Small intestine (tissue), 7 donors: ENCODE measurements around the gene EFNA2. TPM values are rescaled to one million over a fixed set of nuclear protein-coding genes. Genes with fewer than 3 reads are reported as not detected.
A peak's percentile ranks its signal among the peaks of the same experiment; 100 is the strongest.

Source experiments
- DNase-seq, 2 donors: peaks; one replicate each; pipeline versions ENCODE4 v3.0.0 to v3.0.0-alpha.2; 2013
- FAIRE-seq: peaks from 2 replicates; lab custom pipeline; 2012; peaks lifted over from hg19 to GRCh38; lab: Jason Lieb, UNC
- H3K27ac ChIP-seq, 3 donors: one replicate each; pipeline ENCODE4 v1.5.1; 2013; ENCODE audit warnings: low read length in 2 of 3, mild to moderate bottlenecking in 2 of 3, control low read depth in 1 of 3, inconsistent platforms in 1 of 3, low read depth in 1 of 3, moderate library complexity in 1 of 3
- H3K27me3 ChIP-seq, 3 donors: one replicate each; pipeline ENCODE4 v1.6.1; 2013; ENCODE audit warnings: low read length in 3 of 3, inconsistent platforms in 1 of 3; ENCODE audit not compliant: control insufficient read depth in 3 of 3, insufficient read depth in 3 of 3
- H3K36me3 ChIP-seq, 3 donors: one replicate each; pipeline ENCODE4 v1.6.1; 2013; ENCODE audit warnings: low read length in 3 of 3, inconsistent platforms in 1 of 3, low read depth in 1 of 3, mild to moderate bottlenecking in 1 of 3, moderate library complexity in 1 of 3; ENCODE audit not compliant: control insufficient read depth in 3 of 3, insufficient read depth in 2 of 3
- H3K4me1 ChIP-seq, 3 donors: one replicate each; pipeline ENCODE4 v1.6.1; 2013; ENCODE audit warnings: low read length in 2 of 3, inconsistent platforms in 1 of 3, low read depth in 1 of 3, mild to moderate bottlenecking in 1 of 3, moderate library complexity in 1 of 3; ENCODE audit not compliant: control insufficient read depth in 3 of 3, insufficient read depth in 2 of 3
- H3K4me3 ChIP-seq, 3 donors: one replicate each; pipeline ENCODE4 v1.5.1; 2013; ENCODE audit warnings: low read length in 3 of 3, control low read depth in 1 of 3, inconsistent platforms in 1 of 3, low read depth in 1 of 3, mild to moderate bottlenecking in 1 of 3, moderate library complexity in 1 of 3
- H3K9me3 ChIP-seq, 2 donors: one replicate each; pipeline ENCODE4 v1.6.1; 2013; ENCODE audit warnings: low read depth in 1 of 2, low read length in 1 of 2; ENCODE audit not compliant: control insufficient read depth in 2 of 2, insufficient read depth in 1 of 2
- WGBS, 3 donors: extraction: QIAGEN DNeasy Blood & Tissue Kit; methylation state at CpG; one replicate each; pipeline ENCODE4 v1.1.7; 2013; 5-methylcytosine and 5-hydroxymethylcytosine counted together
- polyA plus RNA-seq, 4 donors: library from polyadenylated mRNA; stranded (reverse) in 3 of 4; unstranded in 1 of 4; fragments of 200-250 nt in 3 of 4; fragments of 120-200 nt in 1 of 4; gene quantifications; one replicate each; pipeline versions ENCODE4 v1.2.1 to v1.2.3, GENCODE V29; 2013
- donor health status: healthy with polysubstance abuse.
- donor health status: control.
- donor health status: control.
- donor health status: Bipolar disorder and iron deficiency.
- donor health status: healthy.

EFNA2 gene
- polyA plus RNA-seq, 4 donors = 17.7 to 31.3 (median 27.6) TPM

DNA sequence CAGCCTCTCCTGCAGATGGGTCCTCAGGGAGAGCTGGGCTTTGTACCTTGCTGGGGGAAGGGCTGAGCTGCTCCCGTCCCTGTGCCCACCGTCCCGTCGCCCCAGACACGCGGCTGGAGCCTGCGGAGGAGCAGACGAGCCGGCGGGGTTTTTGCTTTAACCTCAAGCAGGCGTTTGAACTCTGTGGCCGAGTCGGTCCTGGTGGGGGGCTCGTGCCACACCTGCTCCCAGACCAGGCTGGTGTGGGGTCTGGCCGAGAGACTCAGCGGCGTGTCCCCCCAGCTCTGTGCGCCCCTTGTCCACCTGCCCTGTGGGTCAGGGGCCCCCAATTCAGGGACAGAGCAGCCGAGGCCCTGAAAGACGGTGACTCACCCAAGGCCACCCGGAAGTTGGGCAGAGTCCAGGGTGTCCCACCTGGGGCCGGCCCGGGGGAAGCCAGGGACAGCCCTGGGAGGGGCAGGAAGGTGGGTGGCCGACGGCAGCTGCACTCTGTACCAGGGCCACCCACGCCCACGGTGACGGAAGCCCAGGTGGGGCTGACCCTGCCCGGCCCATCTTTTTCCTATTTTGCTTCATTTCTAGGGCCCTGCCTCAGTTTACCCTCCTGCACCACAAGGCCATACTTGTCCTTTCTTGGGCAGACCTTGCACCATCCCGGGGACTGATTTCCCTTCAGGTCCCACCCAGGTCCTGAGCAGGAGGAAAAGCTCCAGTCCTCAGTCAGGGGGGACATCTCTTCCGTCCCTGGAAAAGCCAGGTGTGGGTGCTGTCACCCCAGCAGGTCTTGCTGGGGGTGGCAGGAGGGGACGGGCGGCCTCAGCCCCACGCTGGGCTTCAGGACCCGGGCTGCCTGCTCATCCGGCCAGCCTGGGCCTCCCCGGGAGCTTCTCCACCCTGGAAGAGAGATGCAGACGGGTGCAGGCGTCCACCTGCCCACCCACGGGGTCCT, 5.3 kb downstream of the EFNA2 start:
- Histone ChIP-seq H3K4me3 (peak overlapping the region in 2 of 3 donors; percentile 21 to 48), H3K36me3 (peaks cover 0 to 82% (median 0%) of the 10 kb centered on the region in 3 donors), H3K27me3 (peaks cover 0 to 10% (median 0%) of the 10 kb centered on the region in 3 donors), H3K27ac (peak overlapping the region; percentile 64 to 94 (median 77)), H3K4me1 (peaks cover 0 to 69% (median 4%) of the 10 kb centered on the region in 3 donors), H3K9me3 (no peaks in the 10 kb centered on the region)
- no peak for FAIRE-seq
- 19 to 56% (median 37%) methylated on average over 37 to 40 of the region's 40 CpGs for WGBS, 3 donors
- peak; percentile 92 to 93 for DNase-seq

DNA sequence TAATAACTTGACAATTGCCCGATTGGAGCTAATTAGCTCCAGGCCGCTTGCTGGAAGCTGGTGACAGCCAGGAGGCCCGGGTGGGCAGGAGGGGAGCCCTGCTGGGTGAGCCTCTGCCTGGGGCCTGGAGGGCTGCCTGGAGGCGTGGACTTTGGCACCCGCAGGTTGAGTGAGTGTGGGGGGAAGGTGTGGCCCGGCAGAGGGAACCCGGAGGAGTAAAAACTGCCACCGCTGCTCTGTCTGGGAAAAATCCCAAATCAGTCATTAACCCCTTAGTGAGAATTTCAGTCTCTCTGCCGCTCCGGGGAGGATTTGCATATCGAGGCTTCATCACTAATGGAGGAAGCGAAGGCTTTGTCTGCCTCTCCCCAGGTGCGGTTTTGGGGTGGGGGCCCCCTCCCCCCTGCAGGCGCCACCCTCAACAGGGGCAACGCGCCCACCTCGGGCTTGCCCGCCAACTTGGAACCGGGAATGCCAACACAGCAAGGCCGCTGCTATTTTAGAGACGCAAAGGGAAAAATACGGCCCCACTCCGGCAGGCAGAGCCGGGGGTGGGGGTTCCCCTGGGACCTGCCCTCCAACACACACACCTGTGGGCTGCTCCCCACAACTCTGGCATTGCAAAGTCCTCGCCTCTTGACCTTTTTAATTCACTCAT, 6.2 kb downstream of the EFNA2 start:
- peak overlapping the region in 1 of 3 donors; percentile 18 for H3K4me3 ChIP-seq

DNA sequence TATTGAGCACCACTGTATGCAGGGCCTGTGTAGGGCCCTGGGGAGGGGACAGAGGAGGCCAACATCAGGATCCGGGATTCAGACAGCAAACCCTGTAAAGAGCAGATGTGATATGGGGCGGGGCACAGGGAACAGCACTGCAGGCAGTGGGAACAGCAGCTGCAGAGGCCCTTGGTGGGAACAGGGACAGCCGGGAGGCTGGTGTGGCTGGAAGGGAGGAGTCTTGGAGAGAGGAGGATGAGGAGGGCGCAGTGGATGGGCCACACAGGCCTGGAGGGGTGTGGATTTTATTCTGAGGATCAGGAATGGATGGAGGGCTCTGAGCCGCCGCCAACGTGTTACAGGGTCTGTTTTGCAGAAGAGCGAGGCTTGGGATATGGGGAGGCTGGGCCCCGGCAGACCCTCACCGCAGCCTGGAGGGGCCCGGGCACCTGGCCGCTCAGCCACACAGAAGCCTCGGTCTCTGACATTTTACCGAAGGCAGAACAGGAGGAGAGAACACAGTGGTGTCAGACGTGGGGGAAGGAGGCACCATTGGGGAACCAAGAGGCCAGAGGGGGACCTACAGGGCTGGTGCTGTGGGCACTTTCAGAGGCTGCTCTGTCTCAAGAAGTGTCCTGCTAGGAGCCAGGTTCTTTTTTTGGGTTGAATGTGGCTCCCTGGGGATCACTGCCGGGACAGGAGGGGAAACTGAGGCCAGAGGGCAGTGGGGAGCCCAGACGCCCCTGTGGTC, 6.9 kb downstream of the EFNA2 start:
- FAIRE-seq = no peak
- no peaks in the 10 kb centered on the region for H3K9me3 ChIP-seq
- H3K4me3 ChIP-seq = no peak overlapping the region
- no peak for DNase-seq
- H3K27me3 ChIP-seq = peaks cover 0 to 2% (median 0%) of the 10 kb centered on the region in 3 donors
- H3K27ac ChIP-seq = peak overlapping the region in 2 of 3 donors; percentile 77 to 94
- peaks cover 0 to 89% (median 0%) of the 10 kb centered on the region in 3 donors for H3K36me3 ChIP-seq
- WGBS, 3 donors = 80 to 83% (median 81%) methylated on average over 17 of the region's 17 CpGs
- H3K4me1 ChIP-seq = peaks cover 0 to 68% (median 4%) of the 10 kb centered on the region in 3 donors

More for the DNA sequence above, 6.2 kb downstream of the EFNA2 start:
- Histone ChIP-seq H3K9me3 (no peaks in the 10 kb centered on the region), H3K27ac (peak overlapping the region in 2 of 3 donors; percentile 77 to 94), H3K36me3 (peaks cover 0 to 87% (median 0%) of the 10 kb centered on the region in 3 donors), H3K4me1 (peaks cover 0 to 69% (median 4%) of the 10 kb centered on the region in 3 donors), H3K27me3 (peaks cover 0 to 5% (median 0%) of the 10 kb centered on the region in 3 donors)
- 12 to 45% (median 33%) methylated on average over 25 of the region's 25 CpGs for WGBS, 3 donors
- peak; percentile 79 to 81 for DNase-seq
- no peak for FAIRE-seq

DNA sequence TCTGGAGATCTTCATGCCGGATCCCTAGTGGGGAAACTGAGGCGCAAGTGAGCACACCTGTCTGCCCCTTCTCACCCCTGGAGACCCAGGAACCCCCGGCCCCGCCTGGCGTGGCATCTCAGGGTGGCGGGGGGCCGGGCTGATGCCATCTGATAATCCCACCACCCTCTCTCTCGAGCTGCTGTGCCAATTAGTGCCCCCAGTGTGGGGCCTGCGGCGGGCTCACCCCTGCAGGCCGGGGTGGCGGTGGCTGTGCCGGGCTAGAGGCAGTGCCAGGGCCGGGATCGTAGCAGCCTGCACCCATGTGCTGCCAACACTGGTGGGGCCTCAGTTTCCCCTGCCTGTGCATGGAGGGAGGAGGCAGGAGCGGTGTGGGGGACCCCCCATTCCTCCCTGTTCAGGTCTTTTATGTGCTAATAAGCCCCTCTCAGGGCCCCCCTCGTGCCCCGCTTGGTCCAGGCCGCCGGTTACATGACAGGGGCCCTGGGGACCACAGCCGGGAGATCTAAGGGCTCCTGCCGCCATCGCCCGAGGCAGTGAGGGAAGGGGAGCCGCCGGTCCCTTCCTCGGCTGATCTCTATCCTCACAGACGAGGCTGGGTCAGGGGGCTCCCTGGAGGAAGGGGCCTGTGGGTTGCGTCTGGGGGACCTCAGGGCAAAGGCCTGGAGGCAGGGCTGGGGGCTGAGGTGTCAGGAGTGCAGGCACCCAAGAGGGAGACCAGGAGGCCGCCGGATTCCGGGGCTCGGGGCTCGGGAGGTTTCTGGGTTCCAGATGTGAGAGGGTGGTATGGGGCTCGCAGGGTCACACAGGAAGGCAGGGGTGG, 8.3 kb downstream of the EFNA2 start:
- no peak for DNase-seq
- 83 to 84% (median 83%) methylated on average over 29 to 35 of the region's 35 CpGs for WGBS, 3 donors

DNA sequence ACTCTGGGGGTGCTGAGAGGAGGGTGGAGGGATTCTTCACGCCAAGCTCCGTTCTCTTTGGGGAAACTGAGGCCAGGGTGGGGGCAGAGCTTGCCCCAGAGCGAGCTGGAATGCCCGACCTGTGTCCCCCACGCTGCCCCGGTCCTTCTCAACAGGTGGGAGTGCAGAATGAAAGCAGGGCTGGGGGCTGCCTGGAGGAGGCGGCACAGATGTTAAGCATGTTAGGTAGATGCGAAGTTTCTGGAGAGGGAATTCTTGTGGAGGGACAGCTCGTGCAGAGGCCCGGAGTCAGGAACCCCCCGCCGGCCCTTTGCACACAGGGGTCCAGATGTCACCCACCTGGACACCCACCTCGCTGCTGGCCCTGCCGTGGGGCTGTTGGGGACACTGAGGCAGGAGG, 9.0 kb downstream of the EFNA2 start:
- no peaks in the 10 kb centered on the region for H3K9me3 ChIP-seq
- 76 to 80% (median 79%) methylated on average over 14 of the region's 14 CpGs for WGBS, 3 donors
- H3K4me1 ChIP-seq = peaks cover 0 to 53% (median 4%) of the 10 kb centered on the region in 3 donors
- H3K27ac ChIP-seq = no peak overlapping the region
- H3K27me3 ChIP-seq = peaks cover 0 to 2% (median 0%) of the 10 kb centered on the region in 3 donors
- no peak overlapping the region for H3K4me3 ChIP-seq
- FAIRE-seq (no peak), DNase-seq (no peak)
- peaks cover 0 to 86% (median 0%) of the 10 kb centered on the region in 3 donors for H3K36me3 ChIP-seq

More for the DNA sequence above, 8.3 kb downstream of the EFNA2 start:
- Histone ChIP-seq H3K27me3 (peaks cover 0 to 2% (median 0%) of the 10 kb centered on the region in 3 donors), H3K4me1 (peaks cover 0 to 58% (median 4%) of the 10 kb centered on the region in 3 donors), H3K27ac (no peak overlapping the region), H3K4me3 (no peak overlapping the region), H3K36me3 (peaks cover 0 to 86% (median 0%) of the 10 kb centered on the region in 3 donors), H3K9me3 (no peaks in the 10 kb centered on the region)
- FAIRE-seq = no peak

DNA sequence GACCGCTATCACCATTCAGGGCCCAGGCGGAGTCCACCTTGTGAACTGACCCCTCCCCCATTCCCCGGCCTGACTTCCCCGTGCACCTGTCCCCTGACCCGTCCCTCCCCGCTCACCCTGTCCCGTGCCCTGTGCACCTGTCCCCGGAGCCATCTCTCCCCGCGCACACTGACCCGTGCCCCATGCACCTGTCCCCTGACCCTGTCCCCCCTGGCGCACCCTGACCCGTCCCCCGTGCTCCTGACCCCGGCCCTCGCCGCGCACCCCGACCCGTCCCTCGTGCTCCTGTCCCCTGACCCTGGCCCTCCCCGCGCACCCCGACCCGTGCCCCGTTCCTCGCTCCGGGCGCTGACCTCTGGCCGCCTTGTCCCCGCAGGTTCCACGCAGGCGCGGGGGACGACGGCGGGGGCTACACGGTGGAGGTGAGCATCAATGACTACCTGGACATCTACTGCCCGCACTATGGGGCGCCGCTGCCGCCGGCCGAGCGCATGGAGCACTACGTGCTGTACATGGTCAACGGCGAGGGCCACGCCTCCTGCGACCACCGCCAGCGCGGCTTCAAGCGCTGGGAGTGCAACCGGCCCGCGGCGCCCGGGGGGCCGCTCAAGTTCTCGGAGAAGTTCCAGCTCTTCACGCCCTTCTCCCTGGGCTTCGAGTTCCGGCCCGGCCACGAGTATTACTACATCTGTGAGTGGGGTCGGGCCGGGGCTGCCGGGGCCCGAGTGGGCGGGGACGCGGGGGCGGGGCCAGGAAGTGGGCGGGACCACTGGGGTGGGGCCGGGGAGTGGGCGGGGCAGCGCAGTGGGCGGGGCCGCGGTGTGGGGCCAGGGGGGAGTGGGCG, 9.7 kb downstream of the EFNA2 start:
- no peak overlapping the region for H3K27ac ChIP-seq
- DNase-seq = no peak
- no peaks in the 10 kb centered on the region for H3K9me3 ChIP-seq
- WGBS, 3 donors = 35 to 63% (median 35%) methylated on average over 70 to 82 of the region's 82 CpGs
- no peak overlapping the region for H3K4me3 ChIP-seq
- H3K27me3 ChIP-seq = peaks cover 0 to 2% (median 0%) of the 10 kb centered on the region in 3 donors
- H3K36me3 ChIP-seq = peaks cover 0 to 87% (median 0%) of the 10 kb centered on the region in 3 donors
- no peak for FAIRE-seq
- H3K4me1 ChIP-seq = peaks cover 0 to 46% (median 4%) of the 10 kb centered on the region in 3 donors

DNA sequence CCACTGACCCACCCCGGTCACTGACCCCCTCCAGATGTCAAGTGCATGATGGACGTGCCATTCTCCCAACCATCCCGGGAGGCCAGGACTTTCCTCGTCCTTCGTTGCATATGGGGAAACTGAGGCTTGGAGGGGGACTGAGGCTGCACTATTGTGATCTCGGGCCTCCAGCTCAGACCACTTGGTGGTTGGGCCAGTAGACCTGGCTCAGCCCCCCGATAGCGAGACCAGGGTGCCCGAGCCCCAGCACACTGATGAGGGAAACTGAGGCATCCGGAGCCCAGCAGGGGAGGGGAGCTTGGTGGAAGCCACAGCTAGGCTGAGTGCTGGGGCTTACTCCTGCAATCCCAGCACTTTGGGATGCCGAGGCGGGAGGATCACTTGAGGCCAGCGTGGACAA, 10.4 kb downstream of the EFNA2 start:
- FAIRE-seq (no peak), DNase-seq (no peak)
- Histone ChIP-seq H3K27ac (no peak overlapping the region), H3K9me3 (no peaks in the 10 kb centered on the region), H3K4me3 (no peak overlapping the region), H3K4me1 (peaks cover 0 to 39% (median 4%) of the 10 kb centered on the region in 3 donors), H3K36me3 (peaks cover 0 to 87% (median 0%) of the 10 kb centered on the region in 3 donors), H3K27me3 (peaks cover 0 to 2% (median 0%) of the 10 kb centered on the region in 3 donors)
- WGBS, 3 donors = 84 to 96% (median 90%) methylated on average over 11 to 12 of the region's 13 CpGs
